Panc1 (cell line): ENCODE results near the gene KCNB1. TPM values are rescaled to one million over a fixed set of nuclear protein-coding genes. Genes with fewer than 3 reads are reported as not detected.

ENCODE experiments used
- ATAC-seq: fragments of 200-7000 bp; cut with Tn5 transposase; 2 replicates; pipeline ENCODE4 v1.9.1; 2020; ENCODE audit warnings: mild to moderate bottlenecking, moderate library complexity
- BruUV-seq: library from RNA; stranded (reverse); fragments of 400-500 nt; replicated peaks from 2 replicates; lab custom pipeline; 2021; lab: Mats Ljungman, UMichigan
- CTCF ChIA-PET: fragments of 300-600 bp; sonication (Branson Sonifier 250); formaldehyde crosslinking; loops from one replicate; lab custom pipeline; 2022; ENCODE audit warnings: antibody characterized with exemption; lab: Charles Lee
- POLR2A ChIA-PET: fragments of 300-600 bp; sonication (Branson Sonifier 250); formaldehyde crosslinking; loops from one replicate; lab custom pipeline; 2022; ENCODE audit warnings: antibody characterized with exemption; lab: Charles Lee
- DNase-seq: peaks from one replicate; pipeline ENCODE4 v3.0.0-alpha.2; 2010; ENCODE audit warnings: low read depth, low spot score
- H3K27ac ChIP-seq: 2 replicates; pipeline ENCODE4 v1.5.1; 2011; ENCODE audit warnings: mild to moderate bottlenecking, low read length, inconsistent platforms
- H3K27me3 ChIP-seq: fragments of 200-500 bp; sonication (Bioruptor generic); 2 replicates; pipeline ENCODE4 v1.6.0; 2014; ENCODE audit warnings: low read length, inconsistent platforms; ENCODE audit not compliant: control insufficient read depth, insufficient read depth
- H3K36me3 ChIP-seq: fragments of 200-500 bp; sonication (Bioruptor generic); 2 replicates; pipeline ENCODE4 v1.5.1; 2014; ENCODE audit warnings: inconsistent platforms, mild to moderate bottlenecking, low read length, moderate library complexity; ENCODE audit not compliant: control insufficient read depth, insufficient read depth
- H3K4me1 ChIP-seq: 2 replicates; pipeline ENCODE4 v1.5.1; 2011; ENCODE audit warnings: inconsistent platforms, mild to moderate bottlenecking, low read length, moderate library complexity; ENCODE audit not compliant: control insufficient read depth, insufficient read depth
- H3K4me3 ChIP-seq, 2 experiments: 2 replicates each; pipeline ENCODE4 v1.5.1; 2011 to 2012; ENCODE audit warnings: low read depth in 2 of 2, low read length in 2 of 2, mild to moderate bottlenecking in 2 of 2, inconsistent platforms in 1 of 2, moderate library complexity in 1 of 2
- H3K9me3 ChIP-seq: fragments of 200-500 bp; sonication (Bioruptor generic); 2 replicates; pipeline ENCODE4 v1.5.1; 2014; ENCODE audit warnings: low read depth, mild to moderate bottlenecking, inconsistent platforms, low read length, moderate library complexity; ENCODE audit not compliant: control insufficient read depth, insufficient read depth
- POLR2AphosphoS5 ChIP-seq: IDR thresholded peaks from 2 replicates; pipeline ENCODE4 v1.6.1; 2012; ENCODE audit warnings: mild to moderate bottlenecking, low read depth, low read length, moderate library complexity
- SIN3A ChIP-seq: IDR thresholded peaks from 2 replicates; pipeline ENCODE4 v1.6.1; 2012; ENCODE audit warnings: low read depth, mild to moderate bottlenecking, low read length, moderate library complexity, borderline replicate concordance; ENCODE audit not compliant: insufficient read depth
- TCF7L2 ChIP-seq: IDR thresholded peaks from 2 replicates; pipeline ENCODE4 v1.6.1; 2011; ENCODE audit warnings: mild to moderate bottlenecking, low read depth, low read length, inconsistent platforms
- in situ Hi-C: cut with HindIII; loops from 2 replicates; pipeline ENCODE4 v1.10.0; 2016; ENCODE audit warnings: low sequenced_read_pairs, low pct_unique_long_range_greater_than_20kb
- intact Hi-C: fragments of 100-400 bp; cut with micrococcal nuclease; formaldehyde crosslinking; loops from one replicate; pipeline ENCODE4 v1.10.0; 2022; ENCODE audit not compliant: unreplicated experiment
- total RNA-seq: library from RNA; stranded (reverse); gene quantifications from one replicate; pipeline ENCODE4 v1.2.1, GENCODE V29; 2021; ENCODE audit not compliant: unreplicated experiment
- TF ChIP-seq, protein P1 (sequence below), 2 experiments: IDR thresholded peaks; 2 replicates each; pipeline ENCODE4 v1.6.1; 2011 to 2012; ENCODE audit warnings: low read depth in 2 of 2, control low read depth in 1 of 2, low read length in 1 of 2, mild to moderate bottlenecking in 1 of 2, moderate library complexity in 1 of 2; ENCODE audit not compliant: insufficient read depth in 1 of 2
- TF ChIP-seq, protein P2 (sequence below): fragments of 450-650 bp; IDR thresholded peaks from 2 replicates; pipeline ENCODE4 v1.5.1; 2017; ENCODE audit warnings: mild to moderate bottlenecking

Gene KCNB1
- total RNA-seq, 1 experiment from 2014 or later, result 11.1 TPM

DNA sequence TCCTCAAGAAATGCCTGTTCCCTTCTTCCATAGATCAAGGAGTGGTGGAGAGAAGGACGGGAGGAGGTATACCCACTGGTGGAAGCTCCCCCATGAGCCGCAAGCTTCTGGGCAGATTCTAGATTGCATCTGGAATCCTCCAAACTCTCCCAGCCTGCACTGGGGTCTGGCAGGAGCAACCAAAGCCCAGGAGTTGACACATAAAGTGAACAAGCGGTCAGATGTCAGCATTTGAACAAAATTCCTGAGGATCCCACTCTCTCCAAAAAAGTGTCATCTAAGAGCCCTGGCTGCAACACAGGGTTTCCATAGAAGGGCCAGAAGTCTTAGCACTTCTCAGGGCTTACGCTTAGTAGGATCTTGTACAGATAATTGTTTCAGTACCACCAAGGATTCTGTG is 88.2 kb downstream of the KCNB1 start:
- Histone ChIP-seq H3K4me1 (peaks cover 5% of the 10 kb centered on the region), H3K27me3 (no peaks in the 10 kb centered on the region), H3K4me3 (no peak overlapping the region), H3K36me3 (no peaks in the 10 kb centered on the region), H3K9me3 (no peaks in the 10 kb centered on the region), H3K27ac (0 out of 2 replicates have a peak overlapping the region, but pooled peaks have one; percentile 12)
- BruUV-seq, result no TSS peak
- in situ Hi-C loops, result no loop called here
- ChIA-PET POLR2A (no interaction called here), CTCF (no interaction called here)
- TF ChIP-seq POLR2AphosphoS5 (no peak), TCF7L2 (no peak), SIN3A (no peak)
- TF ChIP-seq, protein P1, sequence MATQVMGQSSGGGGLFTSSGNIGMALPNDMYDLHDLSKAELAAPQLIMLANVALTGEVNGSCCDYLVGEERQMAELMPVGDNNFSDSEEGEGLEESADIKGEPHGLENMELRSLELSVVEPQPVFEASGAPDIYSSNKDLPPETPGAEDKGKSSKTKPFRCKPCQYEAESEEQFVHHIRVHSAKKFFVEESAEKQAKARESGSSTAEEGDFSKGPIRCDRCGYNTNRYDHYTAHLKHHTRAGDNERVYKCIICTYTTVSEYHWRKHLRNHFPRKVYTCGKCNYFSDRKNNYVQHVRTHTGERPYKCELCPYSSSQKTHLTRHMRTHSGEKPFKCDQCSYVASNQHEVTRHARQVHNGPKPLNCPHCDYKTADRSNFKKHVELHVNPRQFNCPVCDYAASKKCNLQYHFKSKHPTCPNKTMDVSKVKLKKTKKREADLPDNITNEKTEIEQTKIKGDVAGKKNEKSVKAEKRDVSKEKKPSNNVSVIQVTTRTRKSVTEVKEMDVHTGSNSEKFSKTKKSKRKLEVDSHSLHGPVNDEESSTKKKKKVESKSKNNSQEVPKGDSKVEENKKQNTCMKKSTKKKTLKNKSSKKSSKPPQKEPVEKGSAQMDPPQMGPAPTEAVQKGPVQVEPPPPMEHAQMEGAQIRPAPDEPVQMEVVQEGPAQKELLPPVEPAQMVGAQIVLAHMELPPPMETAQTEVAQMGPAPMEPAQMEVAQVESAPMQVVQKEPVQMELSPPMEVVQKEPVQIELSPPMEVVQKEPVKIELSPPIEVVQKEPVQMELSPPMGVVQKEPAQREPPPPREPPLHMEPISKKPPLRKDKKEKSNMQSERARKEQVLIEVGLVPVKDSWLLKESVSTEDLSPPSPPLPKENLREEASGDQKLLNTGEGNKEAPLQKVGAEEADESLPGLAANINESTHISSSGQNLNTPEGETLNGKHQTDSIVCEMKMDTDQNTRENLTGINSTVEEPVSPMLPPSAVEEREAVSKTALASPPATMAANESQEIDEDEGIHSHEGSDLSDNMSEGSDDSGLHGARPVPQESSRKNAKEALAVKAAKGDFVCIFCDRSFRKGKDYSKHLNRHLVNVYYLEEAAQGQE (IDR thresholded peaks at IDR 0.05; ENCODE audit: insufficient read depth in 1 of 2, low read depth in 2 of 2, low read length in 1 of 2), result no peak
- TF ChIP-seq, protein P2, sequence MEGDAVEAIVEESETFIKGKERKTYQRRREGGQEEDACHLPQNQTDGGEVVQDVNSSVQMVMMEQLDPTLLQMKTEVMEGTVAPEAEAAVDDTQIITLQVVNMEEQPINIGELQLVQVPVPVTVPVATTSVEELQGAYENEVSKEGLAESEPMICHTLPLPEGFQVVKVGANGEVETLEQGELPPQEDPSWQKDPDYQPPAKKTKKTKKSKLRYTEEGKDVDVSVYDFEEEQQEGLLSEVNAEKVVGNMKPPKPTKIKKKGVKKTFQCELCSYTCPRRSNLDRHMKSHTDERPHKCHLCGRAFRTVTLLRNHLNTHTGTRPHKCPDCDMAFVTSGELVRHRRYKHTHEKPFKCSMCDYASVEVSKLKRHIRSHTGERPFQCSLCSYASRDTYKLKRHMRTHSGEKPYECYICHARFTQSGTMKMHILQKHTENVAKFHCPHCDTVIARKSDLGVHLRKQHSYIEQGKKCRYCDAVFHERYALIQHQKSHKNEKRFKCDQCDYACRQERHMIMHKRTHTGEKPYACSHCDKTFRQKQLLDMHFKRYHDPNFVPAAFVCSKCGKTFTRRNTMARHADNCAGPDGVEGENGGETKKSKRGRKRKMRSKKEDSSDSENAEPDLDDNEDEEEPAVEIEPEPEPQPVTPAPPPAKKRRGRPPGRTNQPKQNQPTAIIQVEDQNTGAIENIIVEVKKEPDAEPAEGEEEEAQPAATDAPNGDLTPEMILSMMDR, result no peak
- no peak for DNase-seq
- intact Hi-C loops, result no loop called here
- ATAC-seq, result no peak

DNA sequence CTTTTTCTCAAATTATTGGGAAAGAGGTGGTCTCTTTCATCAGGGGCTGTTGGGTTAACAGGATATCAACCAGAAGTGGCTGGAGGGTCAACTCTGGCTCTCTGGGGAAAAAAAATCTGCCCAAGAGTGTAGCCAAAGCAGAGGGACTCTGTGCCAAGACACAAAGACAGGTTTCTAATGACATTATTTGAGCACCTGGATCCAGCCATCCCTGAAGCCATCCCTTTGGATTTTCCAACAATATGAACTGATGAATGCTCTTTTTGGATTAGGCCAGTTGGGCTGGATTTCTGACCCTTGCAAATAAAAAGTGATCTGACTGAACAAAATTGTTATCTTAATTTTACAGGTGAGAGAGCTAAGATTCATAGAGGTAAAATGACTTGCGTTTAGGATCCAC is 88.7 kb downstream of the KCNB1 start:
- in situ Hi-C loops, result no loop called here
- no peak overlapping the region for H3K4me3 ChIP-seq
- TF ChIP-seq, protein P1 (IDR thresholded peaks at IDR 0.05; ENCODE audit: insufficient read depth in 1 of 2, low read depth in 2 of 2, low read length in 1 of 2), result no peak
- TF ChIP-seq, protein P2, result no peak
- no peak for TF ChIP-seq SIN3A
- H3K36me3 ChIP-seq, result no peaks in the 10 kb centered on the region
- H3K9me3 ChIP-seq, result no peaks in the 10 kb centered on the region
- ChIA-PET CTCF (no interaction called here), POLR2A (no interaction called here)
- intact Hi-C loops, result no loop called here
- peaks cover 5% of the 10 kb centered on the region for H3K4me1 ChIP-seq
- no TSS peak for BruUV-seq
- no peaks in the 10 kb centered on the region for H3K27me3 ChIP-seq
- ATAC-seq (no peak), DNase-seq (no peak)
- no peak overlapping the region for H3K27ac ChIP-seq
